CD14-positive monocyte (primary cell): ENCODE data around the gene P3H4. TPM values are rescaled to one million over a fixed set of nuclear protein-coding genes. Genes with fewer than 3 reads are reported as not detected.

Source experiments
- DNase-seq, 3 donors: peaks; one replicate each; pipeline ENCODE4 v3.0.0-alpha.2; 2011 to 2022
- H2AFZ ChIP-seq: 2 replicates; pipeline ENCODE4 v1.6.0; 2012; ENCODE audit warnings: mild to moderate bottlenecking, low read depth, low read length, inconsistent platforms; ENCODE audit not compliant: insufficient read depth, poor library complexity, severe bottlenecking
- H3K27ac ChIP-seq, 2 donors: 1 replicate in 1 of 2; 2 replicates in 1 of 2; pipeline ENCODE4 v1.5.1; 2012 to 2013; ENCODE audit warnings: low read length in 2 of 2, control low read depth in 1 of 2, inconsistent platforms in 1 of 2, low read depth in 1 of 2, mild to moderate bottlenecking in 1 of 2
- H3K27me3 ChIP-seq, 2 donors: one replicate each; pipeline versions ENCODE4 v1.6.0 to v1.6.1; 2011 to 2013; ENCODE audit warnings: low read length in 2 of 2; ENCODE audit not compliant: control insufficient read depth in 2 of 2, insufficient read depth in 2 of 2
- H3K36me3 ChIP-seq, 2 donors: replicated peaks in 1 of 2; 1 replicate in 1 of 2; 2 replicates in 1 of 2; pipeline versions ENCODE4 v1.5.1 to v1.6.1; 2012 to 2013; ENCODE audit warnings: low read length in 2 of 2, control low read depth in 1 of 2, inconsistent platforms in 1 of 2, mild to moderate bottlenecking in 1 of 2; ENCODE audit not compliant: insufficient read depth in 2 of 2, control insufficient read depth in 1 of 2
- H3K4me1 ChIP-seq, 2 donors: 1 replicate in 1 of 2; 2 replicates in 1 of 2; pipeline versions ENCODE4 v1.5.1 to v1.6.1; 2012 to 2013; ENCODE audit warnings: low read length in 2 of 2, control low read depth in 1 of 2, inconsistent platforms in 1 of 2, mild to moderate bottlenecking in 1 of 2, moderate library complexity in 1 of 2; ENCODE audit not compliant: insufficient read depth in 2 of 2, control insufficient read depth in 1 of 2
- H3K4me2 ChIP-seq: replicated peaks from 2 replicates; pipeline ENCODE3; 2012; ENCODE audit warnings: low read length, moderate library complexity, mild to moderate bottlenecking; ENCODE audit not compliant: poor library complexity, severe bottlenecking; ENCODE audit errors: extremely low read depth
- H3K4me3 ChIP-seq, 3 experiments: fragments of 200-600 bp in 1 of 3; sonication (generic) in 1 of 3; replicated peaks in 1 of 3; 1 replicate in 2 of 3; 2 replicates in 1 of 3; pipeline ENCODE4 v1.5.1; 2011 to 2013; ENCODE audit warnings: low read length in 3 of 3, mild to moderate bottlenecking in 3 of 3, control low read depth in 2 of 3, low read depth in 2 of 3, inconsistent platforms in 1 of 3, moderate library complexity in 1 of 3
- H3K79me2 ChIP-seq: 2 replicates; pipeline ENCODE4 v1.6.0; 2012; ENCODE audit warnings: mild to moderate bottlenecking, control low read depth, inconsistent platforms, low read length, moderate library complexity; ENCODE audit not compliant: insufficient read depth
- H3K9ac ChIP-seq: 2 replicates; pipeline ENCODE4 v1.6.0; 2017; ENCODE audit warnings: low read length, mild to moderate bottlenecking; ENCODE audit not compliant: insufficient read depth, poor library complexity, severe bottlenecking
- H3K9me3 ChIP-seq, 2 donors: replicated peaks in 1 of 2; 1 replicate in 1 of 2; 2 replicates in 1 of 2; pipeline versions ENCODE4 v1.5.1 to v1.6.1; 2012 to 2013; ENCODE audit warnings: low read length in 2 of 2, control low read depth in 1 of 2; ENCODE audit not compliant: control insufficient read depth in 1 of 2, insufficient read depth in 1 of 2
- H4K20me1 ChIP-seq: 2 replicates; pipeline ENCODE4 v1.6.0; 2012; ENCODE audit warnings: mild to moderate bottlenecking, low read length, control low read depth, moderate library complexity; ENCODE audit not compliant: insufficient read depth
- H3K27ac Mint-ChIP-seq, 7 donors: one replicate each; pipeline ENCODE4 v1.8.0; 2020; ENCODE audit warnings: mild to moderate bottlenecking in 7 of 7, mixed read lengths in 7 of 7, moderate library complexity in 6 of 7, inconsistent platforms in 2 of 7
- H3K27me3 Mint-ChIP-seq, 3 donors: one replicate each; pipeline ENCODE4 v1.8.0; 2021 to 2022; ENCODE audit warnings: low read depth in 3 of 3, mild to moderate bottlenecking in 3 of 3, mixed read lengths in 3 of 3, moderate library complexity in 3 of 3, inconsistent platforms in 1 of 3
- H3K36me3 Mint-ChIP-seq, 2 donors: one replicate each; pipeline ENCODE4 v1.8.0; 2020; ENCODE audit warnings: mixed read lengths in 2 of 2, inconsistent platforms in 1 of 2, mild to moderate bottlenecking in 1 of 2
- H3K4me1 Mint-ChIP-seq: one replicate; pipeline ENCODE4 v1.8.0; 2020; ENCODE audit warnings: mild to moderate bottlenecking, mixed read lengths
- H3K4me3 Mint-ChIP-seq, 2 donors: one replicate each; pipeline ENCODE4 v1.8.0; 2020; ENCODE audit warnings: mild to moderate bottlenecking in 2 of 2, mixed read lengths in 2 of 2, moderate library complexity in 1 of 2
- H3K9me3 Mint-ChIP-seq, 7 donors: one replicate each; pipeline ENCODE4 v1.8.0; 2020 to 2022; ENCODE audit warnings: mixed read lengths in 7 of 7, mild to moderate bottlenecking in 6 of 7, moderate library complexity in 6 of 7, inconsistent platforms in 2 of 7
- CTCF ChIP-seq: fragments of 200-600 bp; IDR thresholded peaks from one replicate; pipeline ENCODE4 v1.8.0; 2022; ENCODE audit warnings: antibody characterized with exemption, mild to moderate bottlenecking
- WGBS: methylation state at CpG from one replicate; pipeline ENCODE4 v1.1.5; 2013; ENCODE audit warnings: missing lambda C conversion rate; ENCODE audit not compliant: insufficient coverage; 5-methylcytosine and 5-hydroxymethylcytosine counted together
- intact Hi-C, 2 donors: fragments of 100-400 bp; cut with micrococcal nuclease; formaldehyde crosslinking; loops; one replicate each; pipeline versions ENCODE4 v1.15.0 to v1.15.1; 2023
- polyA plus RNA-seq, 3 donors: library from polyadenylated mRNA; depleted of rRNA in 1 of 3; unstranded in 2 of 3; stranded (reverse) in 1 of 3; fragments of 300-500 nt in 2 of 3; fragments of >200 nt in 1 of 3; fragmentation: Illumina TruSeq in 2 of 3; gene quantifications; 1 replicate in 2 of 3; 2 replicates in 1 of 3; pipeline ENCODE4 v1.2.3, GENCODE V29; 2012 to 2021

Gene P3H4
- polyA plus RNA-seq, 3 donors, result 0.13 to 0.46 (median 0.16) TPM

- intact Hi-C loops, result no loop called here
- Histone ChIP-seq H3K27me3 (no peaks in the 10 kb centered on the region), H2AFZ (peak overlapping the region; percentile 80)
These were observed 26.5 kb downstream of the P3H4 start for GRCh38 chr17:41785091-41785858.

More at GRCh38 chr17:41785091-41785858, 26.5 kb downstream of the P3H4 start:
- Histone ChIP-seq H4K20me1 (peaks cover 29% of the 10 kb centered on the region), H3K4me2 (peak overlapping the region; percentile 92), H3K36me3 (no peaks in the 10 kb centered on the region), H3K4me1 (peaks cover 65 to 70% of the 10 kb centered on the region in 2 donors), H3K4me3 (peak overlapping the region; percentile 50 to 86 (median 62)), H3K9me3 (no peaks in the 10 kb centered on the region), H3K27ac (peak overlapping the region; percentile 58 to 82), H3K9ac (peak overlapping the region; percentile 73), H3K79me2 (no peaks in the 10 kb centered on the region)
- Mint-ChIP-seq H3K27me3 (peaks cover 20 to 38% (median 22%) of the 10 kb centered on the region in 3 donors), H3K9me3 (peaks cover 0 to 10% (median 0%) of the 10 kb centered on the region in 7 donors), H3K4me3 (peak overlapping the region; percentile 76 to 90), H3K4me1 (peaks cover 64% of the 10 kb centered on the region), H3K27ac (peak overlapping the region in 4 of 7 donors; percentile 3 to 82 (median 22)), H3K36me3 (peaks cover 2 to 4% of the 10 kb centered on the region in 2 donors)
- peak in 2 of 3 donors; percentile 10 to 50 for DNase-seq
- WGBS, result 0% methylated on average over 6 of the region's 13 CpGs
- TF ChIP-seq CTCF, result no peak
